ENCODE data around the gene TACC2.

The TACC2 gene

GRCh38 chr10:122249303-122249850 lies 260.4 kb downstream of the TACC2 start:
- DNase-seq (ENCODE audit: low read depth): no peak

DNA sequence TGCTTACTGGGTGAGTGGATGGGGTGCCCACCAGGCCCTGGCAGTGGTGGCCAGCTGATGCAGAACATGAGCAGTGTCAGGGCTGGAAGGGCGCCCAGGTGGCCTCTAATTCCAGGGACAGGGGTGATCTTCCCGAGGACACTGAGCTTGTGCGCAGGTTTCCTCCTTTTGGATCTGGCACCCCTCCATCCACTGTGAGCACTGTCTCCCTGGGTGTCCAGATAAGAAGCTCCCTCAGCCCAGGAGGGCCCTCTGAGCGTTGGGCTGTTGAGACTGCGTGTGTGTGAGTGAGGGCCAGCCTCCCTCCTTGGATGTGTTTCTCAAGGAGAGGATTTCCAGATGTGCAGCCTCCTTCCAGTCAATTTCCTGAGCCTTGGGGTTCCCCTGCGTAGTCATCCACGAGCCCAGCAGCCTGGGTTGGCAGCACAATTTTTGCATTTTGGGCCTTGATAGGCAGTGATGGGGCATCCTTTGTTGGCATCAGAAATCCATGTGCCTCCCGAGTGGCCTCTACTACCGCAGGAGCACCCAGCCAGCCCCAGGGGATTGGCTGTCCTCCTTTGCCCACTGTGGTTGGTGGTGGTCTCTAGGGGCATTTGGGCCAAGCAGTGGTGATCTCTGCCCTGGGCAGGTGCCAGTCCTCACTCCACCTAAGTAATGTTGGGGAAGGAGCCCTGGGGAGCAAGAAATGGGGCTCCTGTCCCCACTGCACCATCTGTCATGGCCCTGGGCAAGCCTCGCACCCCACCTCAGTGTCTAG lies 261.2 kb downstream of the TACC2 start:
- no peak for DNase-seq (ENCODE audit: low read depth)

- DNase-seq (ENCODE audit: low read depth): no peak
Observed at GRCh38 chr10:122251459-122252255, 262.7 kb downstream of the TACC2 start.

GRCh38 chr10:122252805-122253204 lies 263.8 kb downstream of the TACC2 start:
- DNase-seq (ENCODE audit: low read depth): no peak

DNA sequence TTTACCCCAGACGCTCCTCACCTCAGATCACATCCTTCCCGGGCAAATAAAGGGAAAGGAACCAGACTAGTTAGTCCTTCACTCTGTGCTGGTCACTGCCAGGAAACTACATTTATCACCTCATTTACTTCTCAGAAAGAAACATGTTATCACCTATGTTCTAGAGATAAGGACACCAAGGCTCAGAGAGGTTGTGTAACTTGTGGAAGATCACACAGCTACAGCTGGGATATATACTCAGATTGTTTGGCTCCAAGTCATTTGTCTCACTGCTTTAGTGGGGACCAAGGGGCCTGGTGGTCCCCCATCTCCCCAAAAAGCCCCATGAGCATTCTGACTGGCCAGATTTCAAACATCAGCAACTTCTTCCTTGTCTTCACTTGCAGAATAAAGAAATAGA lies 264.6 kb downstream of the TACC2 start:
- DNase-seq (ENCODE audit: low read depth): no peak

- DNase-seq (ENCODE audit: low read depth): no peak
Observed at GRCh38 chr10:122254831-122255230, 265.9 kb downstream of the TACC2 start.

DNA sequence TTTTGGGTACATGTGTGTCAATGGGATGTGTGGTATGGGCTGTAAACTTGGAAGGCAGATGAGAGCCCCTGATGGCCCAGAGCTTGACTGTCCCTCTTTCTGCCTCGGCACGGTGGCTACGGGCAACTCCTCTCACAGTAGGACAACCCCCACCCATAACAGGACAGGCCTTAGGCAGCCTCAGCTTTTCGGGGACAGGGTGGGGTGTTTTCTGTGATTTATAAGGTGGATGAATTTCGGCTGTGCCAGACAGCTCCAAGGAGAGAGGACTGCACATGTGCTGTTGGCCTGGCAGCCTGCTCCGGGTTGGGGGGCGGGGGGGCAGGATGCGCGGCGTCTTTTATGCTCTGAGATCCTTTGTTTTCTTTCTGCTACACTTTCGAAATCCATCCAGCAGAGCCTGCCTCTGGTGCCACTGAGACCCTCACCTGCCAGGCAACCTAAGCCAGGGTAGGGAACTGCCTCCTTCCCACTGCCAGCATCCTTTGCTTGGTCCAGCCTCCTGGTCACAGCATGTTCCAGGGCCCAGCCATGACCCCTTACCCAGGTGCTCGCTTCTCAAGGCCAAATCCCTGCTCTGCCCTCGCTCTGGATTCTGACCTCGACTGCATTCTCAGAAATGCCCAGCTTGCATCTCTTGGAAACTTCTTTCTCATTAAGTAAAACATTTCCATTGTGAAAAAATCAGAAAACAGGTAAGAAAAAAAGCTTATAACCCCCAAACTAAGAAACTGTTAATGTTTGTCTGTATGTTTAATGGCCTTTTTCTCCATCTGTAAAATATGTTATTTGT lies 266.7 kb downstream of the TACC2 start:
- DNase-seq (ENCODE audit: low read depth): no peak

GRCh38 chr10:122257041-122257440 lies 268.1 kb downstream of the TACC2 start:
- no peak for DNase-seq (ENCODE audit: low read depth)

DNA sequence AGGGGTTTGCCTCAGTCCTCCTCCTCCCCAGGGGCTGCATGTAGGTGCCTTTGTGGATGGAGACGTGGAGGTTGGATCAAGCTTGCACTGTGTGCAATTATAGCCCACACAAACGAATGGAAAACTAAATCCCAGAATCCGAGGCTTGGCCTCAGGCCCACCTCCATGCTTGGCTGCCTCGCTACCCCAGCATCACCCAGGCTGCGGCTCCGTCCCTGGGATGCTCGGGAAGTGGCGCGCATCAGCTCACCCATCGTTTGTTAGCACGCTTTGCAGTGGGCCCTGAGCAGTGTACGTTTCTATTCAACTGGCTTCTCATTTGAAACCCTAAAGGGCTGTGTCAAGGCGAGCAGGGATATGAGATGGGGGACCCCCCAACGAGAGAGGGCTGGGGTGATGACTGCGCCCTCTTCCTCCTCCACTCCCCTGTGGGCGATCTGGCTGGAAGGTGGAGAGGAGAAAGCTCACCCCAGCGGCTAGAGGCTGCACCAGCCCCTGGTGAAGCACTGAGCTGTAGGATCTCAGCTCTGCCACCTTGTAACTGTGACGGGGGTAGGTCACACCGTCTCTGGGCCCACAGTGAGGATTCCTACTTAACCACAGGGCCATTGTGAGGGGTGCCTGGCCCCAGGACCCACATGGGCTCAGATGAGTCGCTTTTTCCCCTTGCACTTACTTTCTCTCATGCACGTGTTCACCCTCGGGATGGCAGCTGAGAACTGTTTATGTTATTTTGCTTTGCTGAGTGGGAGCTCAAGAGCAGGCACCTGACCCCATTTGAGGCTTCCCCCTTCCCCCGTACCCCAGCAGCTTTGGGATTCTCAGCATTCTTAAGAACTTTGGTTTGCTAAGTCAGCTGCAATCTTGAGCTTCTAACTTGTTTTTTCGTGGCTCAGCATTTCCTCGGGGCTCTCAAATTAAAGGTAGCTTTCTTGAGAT lies 269.4 kb downstream of the TACC2 start:
- DNase-seq (ENCODE audit: low read depth): peak; percentile 10

- DNase-seq (ENCODE audit: low read depth): no peak
Observed at GRCh38 chr10:122259075-122259466, 270.1 kb downstream of the TACC2 start.

- DNase-seq (ENCODE audit: low read depth): no peak
Observed at GRCh38 chr10:122261584-122261983, 272.6 kb downstream of the TACC2 start.

DNA sequence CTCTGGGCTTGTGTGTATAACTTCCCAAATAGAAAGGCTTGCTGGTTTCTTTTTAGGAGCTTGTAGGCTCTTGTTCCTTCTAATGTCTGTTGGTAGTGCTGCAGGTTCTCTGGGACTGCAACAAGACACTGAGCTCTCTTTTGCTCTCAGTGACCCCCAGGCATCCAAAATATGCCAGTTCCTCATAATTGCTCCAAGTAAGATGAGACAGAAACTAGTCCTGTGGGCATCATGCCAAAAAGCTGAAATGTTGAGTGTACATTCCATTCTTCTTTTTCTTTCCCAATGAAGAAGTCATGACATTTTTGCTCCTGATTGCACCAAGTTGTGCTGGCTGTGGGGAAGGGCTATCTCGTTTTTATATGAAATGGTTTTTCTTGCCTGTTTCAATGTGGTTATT lies 275.0 kb downstream of the TACC2 start:
- peak; percentile 80 for DNase-seq (ENCODE audit: low read depth)

- DNase-seq (ENCODE audit: low read depth): no peak
Observed at GRCh38 chr10:122264436-122264835, 275.5 kb downstream of the TACC2 start.

- no peak for DNase-seq (ENCODE audit: low read depth)
Observed at GRCh38 chr10:122264931-122265330, 276.0 kb downstream of the TACC2 start.

DNA sequence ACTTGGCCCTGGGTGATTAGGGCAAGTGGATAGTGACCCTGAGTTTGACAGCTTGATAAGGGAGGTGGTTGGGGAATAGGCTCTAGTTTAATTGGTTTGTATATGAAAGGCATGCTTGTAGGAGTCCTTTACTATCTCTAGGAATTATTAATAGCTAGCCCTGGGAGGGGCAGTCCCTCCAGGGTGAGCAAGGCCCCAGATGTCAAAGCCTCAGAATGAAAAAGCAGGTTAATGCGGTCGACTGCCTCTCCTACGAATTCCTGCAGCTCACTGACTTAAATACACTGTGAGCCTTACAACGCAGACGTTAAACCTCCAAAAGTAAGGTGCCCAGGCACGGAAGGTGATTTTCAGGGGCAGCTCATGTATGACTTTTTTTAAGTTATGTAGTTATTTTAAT lies 276.9 kb downstream of the TACC2 start:
- DNase-seq (ENCODE audit: low read depth): no peak

- no peak for DNase-seq (ENCODE audit: low read depth)
Observed at GRCh38 chr10:122267849-122268737, 279.1 kb downstream of the TACC2 start.

- DNase-seq (ENCODE audit: low read depth): no peak
Observed at GRCh38 chr10:122269059-122269687, 280.2 kb downstream of the TACC2 start.

- DNase-seq (ENCODE audit: low read depth): no peak
Observed at GRCh38 chr10:122271076-122271475, 282.1 kb downstream of the TACC2 start, which contains the start of gene BTBD16. Gene BTBD16, plus strand, starts transcription at chr10:122271296. Its CDS starts 3,786 bp downstream, at chr10:122275082.

DNA sequence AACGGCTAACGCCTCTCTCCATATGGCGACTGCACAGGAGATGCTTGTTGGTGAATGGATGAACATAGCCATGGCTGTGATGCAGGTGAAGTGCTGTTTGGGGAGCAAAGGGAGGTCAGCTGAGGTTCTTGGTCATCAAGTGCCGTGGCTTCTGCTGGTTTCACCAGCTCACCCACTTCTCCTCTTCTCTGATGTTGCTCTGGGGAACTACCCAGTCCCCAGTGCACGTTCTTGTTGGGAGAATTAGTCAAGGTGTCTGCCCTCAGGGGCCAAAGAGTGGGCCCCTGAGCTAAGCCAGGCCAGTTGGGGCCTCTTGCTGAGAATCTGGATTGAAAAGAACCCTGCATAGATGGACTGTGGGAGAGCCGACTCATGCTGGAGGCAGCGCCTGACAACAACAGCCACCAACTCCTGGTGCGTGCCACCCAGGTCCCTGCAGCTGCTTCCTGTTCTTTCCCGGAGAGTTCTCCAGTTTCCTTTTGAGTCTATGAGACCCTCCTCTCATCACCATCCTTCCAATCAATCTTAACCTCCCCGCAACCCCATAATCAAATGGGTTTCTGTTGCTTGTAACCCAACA lies 285.1 kb downstream of the TACC2 start:
- DNase-seq (ENCODE audit: low read depth): no peak
